Panc1 (cell line): ENCODE results near the gene ERC2. TPM values are rescaled to one million over a fixed set of nuclear protein-coding genes. Genes with fewer than 3 reads are reported as not detected.
"Not testable (repeated sequence)": the region's sequence is repeated elsewhere in the genome, so short reads cannot be mapped to it uniquely, and the experiment has no call there.

Source experiments
- ATAC-seq: fragments of 200-7000 bp; cut with Tn5 transposase; 2 replicates; pipeline ENCODE4 v1.9.1; 2020; ENCODE audit warnings: mild to moderate bottlenecking, moderate library complexity
- BruUV-seq: library from RNA; stranded (reverse); fragments of 400-500 nt; replicated peaks from 2 replicates; lab custom pipeline; 2021; lab: Mats Ljungman, UMichigan
- CTCF ChIA-PET: fragments of 300-600 bp; sonication (Branson Sonifier 250); formaldehyde crosslinking; loops from one replicate; lab custom pipeline; 2022; ENCODE audit warnings: antibody characterized with exemption; lab: Charles Lee
- POLR2A ChIA-PET: fragments of 300-600 bp; sonication (Branson Sonifier 250); formaldehyde crosslinking; loops from one replicate; lab custom pipeline; 2022; ENCODE audit warnings: antibody characterized with exemption; lab: Charles Lee
- DNase-seq: peaks from one replicate; pipeline ENCODE4 v3.0.0-alpha.2; 2010; ENCODE audit warnings: low read depth, low spot score
- H3K27ac ChIP-seq: 2 replicates; pipeline ENCODE4 v1.5.1; 2011; ENCODE audit warnings: mild to moderate bottlenecking, low read length, inconsistent platforms
- H3K27me3 ChIP-seq: fragments of 200-500 bp; sonication (Bioruptor generic); 2 replicates; pipeline ENCODE4 v1.6.0; 2014; ENCODE audit warnings: low read length, inconsistent platforms; ENCODE audit not compliant: control insufficient read depth, insufficient read depth
- H3K36me3 ChIP-seq: fragments of 200-500 bp; sonication (Bioruptor generic); 2 replicates; pipeline ENCODE4 v1.5.1; 2014; ENCODE audit warnings: inconsistent platforms, mild to moderate bottlenecking, low read length, moderate library complexity; ENCODE audit not compliant: control insufficient read depth, insufficient read depth
- H3K4me1 ChIP-seq: 2 replicates; pipeline ENCODE4 v1.5.1; 2011; ENCODE audit warnings: inconsistent platforms, mild to moderate bottlenecking, low read length, moderate library complexity; ENCODE audit not compliant: control insufficient read depth, insufficient read depth
- H3K4me3 ChIP-seq, 2 experiments: 2 replicates each; pipeline ENCODE4 v1.5.1; 2011 to 2012; ENCODE audit warnings: low read depth in 2 of 2, low read length in 2 of 2, mild to moderate bottlenecking in 2 of 2, inconsistent platforms in 1 of 2, moderate library complexity in 1 of 2
- H3K9me3 ChIP-seq: fragments of 200-500 bp; sonication (Bioruptor generic); 2 replicates; pipeline ENCODE4 v1.5.1; 2014; ENCODE audit warnings: low read depth, mild to moderate bottlenecking, inconsistent platforms, low read length, moderate library complexity; ENCODE audit not compliant: control insufficient read depth, insufficient read depth
- POLR2AphosphoS5 ChIP-seq: IDR thresholded peaks from 2 replicates; pipeline ENCODE4 v1.6.1; 2012; ENCODE audit warnings: mild to moderate bottlenecking, low read depth, low read length, moderate library complexity
- SIN3A ChIP-seq: IDR thresholded peaks from 2 replicates; pipeline ENCODE4 v1.6.1; 2012; ENCODE audit warnings: low read depth, mild to moderate bottlenecking, low read length, moderate library complexity, borderline replicate concordance; ENCODE audit not compliant: insufficient read depth
- TCF7L2 ChIP-seq: IDR thresholded peaks from 2 replicates; pipeline ENCODE4 v1.6.1; 2011; ENCODE audit warnings: mild to moderate bottlenecking, low read depth, low read length, inconsistent platforms
- in situ Hi-C: cut with HindIII; loops from 2 replicates; pipeline ENCODE4 v1.10.0; 2016; ENCODE audit warnings: low sequenced_read_pairs, low pct_unique_long_range_greater_than_20kb
- intact Hi-C: fragments of 100-400 bp; cut with micrococcal nuclease; formaldehyde crosslinking; loops from one replicate; pipeline ENCODE4 v1.10.0; 2022; ENCODE audit not compliant: unreplicated experiment
- total RNA-seq: library from RNA; stranded (reverse); gene quantifications from one replicate; pipeline ENCODE4 v1.2.1, GENCODE V29; 2021; ENCODE audit not compliant: unreplicated experiment
- TF ChIP-seq, protein P1 (sequence below): fragments of 450-650 bp; IDR thresholded peaks from 2 replicates; pipeline ENCODE4 v1.5.1; 2017; ENCODE audit warnings: mild to moderate bottlenecking
- TF ChIP-seq, protein P2 (sequence below), 2 experiments: IDR thresholded peaks; 2 replicates each; pipeline ENCODE4 v1.6.1; 2011 to 2012; ENCODE audit warnings: low read depth in 2 of 2, control low read depth in 1 of 2, low read length in 1 of 2, mild to moderate bottlenecking in 1 of 2, moderate library complexity in 1 of 2; ENCODE audit not compliant: insufficient read depth in 1 of 2

The ERC2 gene
- total RNA-seq, 1 experiment from 2014 or later, result 0.33 TPM

DNA sequence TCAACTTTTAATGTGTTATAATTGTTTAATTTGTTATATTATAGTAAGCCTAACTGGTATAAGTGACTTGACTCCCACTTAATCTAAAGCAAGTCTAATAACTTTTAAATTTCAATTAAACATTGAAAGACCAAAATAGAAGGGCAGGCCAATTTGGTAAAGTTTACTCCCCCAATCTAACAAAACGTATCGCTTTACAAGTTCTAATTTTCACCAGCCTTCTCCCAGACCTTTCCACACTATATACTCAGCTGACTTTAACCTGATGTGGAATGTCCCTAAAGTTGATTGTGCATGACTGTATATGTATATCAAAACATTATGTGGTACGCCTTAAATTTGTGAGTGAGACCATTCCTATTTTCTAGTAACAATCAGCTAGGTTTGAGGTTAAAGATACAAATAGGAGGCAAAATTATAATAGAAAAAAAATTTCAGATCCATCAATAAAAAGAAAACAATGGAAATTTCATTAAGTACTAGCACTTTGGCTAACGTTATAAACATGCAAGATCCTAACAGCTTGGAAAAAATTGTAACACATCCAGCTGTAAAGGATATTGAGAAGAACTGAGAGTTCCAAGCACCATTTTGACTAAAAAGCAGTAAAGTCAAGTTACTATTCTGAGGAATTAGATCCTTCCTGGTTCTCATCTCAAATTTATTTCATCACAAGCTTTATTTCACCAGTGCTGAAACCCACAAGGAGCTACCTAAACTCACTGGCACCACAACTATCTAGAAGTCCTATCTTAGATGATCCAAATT, 199.5 kb downstream of the ERC2 start:
- in situ Hi-C loops (no loop called here), intact Hi-C loops (no loop called here)
- H3K36me3 ChIP-seq, result no peaks in the 10 kb centered on the region
- CTCF ChIA-PET, result no interaction called here
- H3K27me3 ChIP-seq, result peaks cover 2% of the 10 kb centered on the region
- no peak overlapping the region for H3K4me3 ChIP-seq
- POLR2A ChIA-PET, result no interaction called here
- BruUV-seq, result no TSS peak
- DNase-seq (no peak), ATAC-seq (no peak)
- H3K4me1 ChIP-seq, result no peaks in the 10 kb centered on the region
- TF ChIP-seq, protein P1, sequence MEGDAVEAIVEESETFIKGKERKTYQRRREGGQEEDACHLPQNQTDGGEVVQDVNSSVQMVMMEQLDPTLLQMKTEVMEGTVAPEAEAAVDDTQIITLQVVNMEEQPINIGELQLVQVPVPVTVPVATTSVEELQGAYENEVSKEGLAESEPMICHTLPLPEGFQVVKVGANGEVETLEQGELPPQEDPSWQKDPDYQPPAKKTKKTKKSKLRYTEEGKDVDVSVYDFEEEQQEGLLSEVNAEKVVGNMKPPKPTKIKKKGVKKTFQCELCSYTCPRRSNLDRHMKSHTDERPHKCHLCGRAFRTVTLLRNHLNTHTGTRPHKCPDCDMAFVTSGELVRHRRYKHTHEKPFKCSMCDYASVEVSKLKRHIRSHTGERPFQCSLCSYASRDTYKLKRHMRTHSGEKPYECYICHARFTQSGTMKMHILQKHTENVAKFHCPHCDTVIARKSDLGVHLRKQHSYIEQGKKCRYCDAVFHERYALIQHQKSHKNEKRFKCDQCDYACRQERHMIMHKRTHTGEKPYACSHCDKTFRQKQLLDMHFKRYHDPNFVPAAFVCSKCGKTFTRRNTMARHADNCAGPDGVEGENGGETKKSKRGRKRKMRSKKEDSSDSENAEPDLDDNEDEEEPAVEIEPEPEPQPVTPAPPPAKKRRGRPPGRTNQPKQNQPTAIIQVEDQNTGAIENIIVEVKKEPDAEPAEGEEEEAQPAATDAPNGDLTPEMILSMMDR, result no peak
- no peak for TF ChIP-seq TCF7L2
- TF ChIP-seq SIN3A, result no peak
- no peak for TF ChIP-seq POLR2AphosphoS5
- TF ChIP-seq, protein P2, sequence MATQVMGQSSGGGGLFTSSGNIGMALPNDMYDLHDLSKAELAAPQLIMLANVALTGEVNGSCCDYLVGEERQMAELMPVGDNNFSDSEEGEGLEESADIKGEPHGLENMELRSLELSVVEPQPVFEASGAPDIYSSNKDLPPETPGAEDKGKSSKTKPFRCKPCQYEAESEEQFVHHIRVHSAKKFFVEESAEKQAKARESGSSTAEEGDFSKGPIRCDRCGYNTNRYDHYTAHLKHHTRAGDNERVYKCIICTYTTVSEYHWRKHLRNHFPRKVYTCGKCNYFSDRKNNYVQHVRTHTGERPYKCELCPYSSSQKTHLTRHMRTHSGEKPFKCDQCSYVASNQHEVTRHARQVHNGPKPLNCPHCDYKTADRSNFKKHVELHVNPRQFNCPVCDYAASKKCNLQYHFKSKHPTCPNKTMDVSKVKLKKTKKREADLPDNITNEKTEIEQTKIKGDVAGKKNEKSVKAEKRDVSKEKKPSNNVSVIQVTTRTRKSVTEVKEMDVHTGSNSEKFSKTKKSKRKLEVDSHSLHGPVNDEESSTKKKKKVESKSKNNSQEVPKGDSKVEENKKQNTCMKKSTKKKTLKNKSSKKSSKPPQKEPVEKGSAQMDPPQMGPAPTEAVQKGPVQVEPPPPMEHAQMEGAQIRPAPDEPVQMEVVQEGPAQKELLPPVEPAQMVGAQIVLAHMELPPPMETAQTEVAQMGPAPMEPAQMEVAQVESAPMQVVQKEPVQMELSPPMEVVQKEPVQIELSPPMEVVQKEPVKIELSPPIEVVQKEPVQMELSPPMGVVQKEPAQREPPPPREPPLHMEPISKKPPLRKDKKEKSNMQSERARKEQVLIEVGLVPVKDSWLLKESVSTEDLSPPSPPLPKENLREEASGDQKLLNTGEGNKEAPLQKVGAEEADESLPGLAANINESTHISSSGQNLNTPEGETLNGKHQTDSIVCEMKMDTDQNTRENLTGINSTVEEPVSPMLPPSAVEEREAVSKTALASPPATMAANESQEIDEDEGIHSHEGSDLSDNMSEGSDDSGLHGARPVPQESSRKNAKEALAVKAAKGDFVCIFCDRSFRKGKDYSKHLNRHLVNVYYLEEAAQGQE (IDR thresholded peaks at IDR 0.05; ENCODE audit: insufficient read depth in 1 of 2, low read depth in 2 of 2, low read length in 1 of 2), result no peak
- H3K27ac ChIP-seq, result no peak overlapping the region
- no peaks in the 10 kb centered on the region for H3K9me3 ChIP-seq

DNA sequence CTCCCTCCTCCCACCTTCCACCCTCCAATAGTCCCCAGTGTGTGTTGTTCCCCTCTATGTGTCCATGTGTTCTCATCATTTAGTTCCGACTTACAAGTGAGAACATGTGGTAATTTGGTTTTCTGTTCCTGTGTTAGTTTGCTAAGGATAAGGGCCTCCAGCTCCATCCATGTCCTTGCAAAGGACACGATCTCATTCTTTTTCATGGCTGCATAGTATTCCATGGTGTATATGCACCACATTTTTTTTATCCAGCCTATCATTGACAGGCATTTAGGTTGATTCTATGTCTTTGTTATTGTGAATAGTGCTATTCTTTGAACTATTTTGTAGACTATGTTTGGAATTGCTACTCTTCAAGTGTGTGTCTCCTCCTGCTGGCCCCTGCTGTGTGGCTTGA, 206.4 kb downstream of the ERC2 start:
- POLR2A ChIA-PET, in situ Hi-C loops, BruUV-seq, H3K27ac ChIP-seq, H3K4me1 ChIP-seq, ATAC-seq, H3K4me3 ChIP-seq, H3K36me3 ChIP-seq, intact Hi-C loops, H3K9me3 ChIP-seq, CTCF ChIA-PET, DNase-seq, H3K27me3 ChIP-seq: not testable (repeated sequence)

DNA sequence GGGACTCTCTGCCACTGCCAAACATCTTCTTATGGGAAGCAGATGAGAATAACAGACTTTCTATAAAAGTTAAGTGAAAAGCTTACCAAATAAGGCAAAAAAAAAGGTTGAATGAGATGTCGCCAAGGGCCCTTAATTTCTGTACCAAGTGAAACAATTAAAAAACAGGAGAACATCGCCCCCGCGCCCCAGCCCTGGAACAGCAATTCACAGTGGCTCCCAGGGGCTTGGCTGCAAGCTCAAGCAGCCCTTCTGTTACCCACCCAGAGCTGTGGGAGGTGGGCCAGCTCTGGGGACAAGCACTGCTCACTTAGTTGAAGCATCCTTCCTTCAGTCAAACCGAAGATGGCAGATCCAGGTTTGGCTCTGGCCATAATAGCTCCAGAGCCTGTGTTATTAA, 208.0 kb downstream of the ERC2 start:
- Histone ChIP-seq H3K4me3 (no peak overlapping the region), H3K9me3 (no peaks in the 10 kb centered on the region), H3K4me1 (no peaks in the 10 kb centered on the region), H3K27ac (no peak overlapping the region), H3K27me3 (no peaks in the 10 kb centered on the region), H3K36me3 (no peaks in the 10 kb centered on the region)
- intact Hi-C loops, result no loop called here
- ChIA-PET CTCF (no interaction called here), POLR2A (no interaction called here)
- no TSS peak for BruUV-seq
- ATAC-seq (no peak), DNase-seq (no peak)
- in situ Hi-C loops, result no loop called here
- TF ChIP-seq, protein P2 (IDR thresholded peaks at IDR 0.05; ENCODE audit: insufficient read depth in 1 of 2, low read depth in 2 of 2, low read length in 1 of 2), result no peak
